TTC549 (cell line): ENCODE data around the gene SPTAN1.
"Not testable (repeated sequence)": the region's sequence is repeated elsewhere in the genome, so short reads cannot be mapped to it uniquely, and the experiment has no call there.

Experiments used
- FAIRE-seq: peaks from 2 replicates; lab custom pipeline; 2012; peaks lifted over from hg19 to GRCh38; lab: Jason Lieb, UNC

SPTAN1 gene

DNA sequence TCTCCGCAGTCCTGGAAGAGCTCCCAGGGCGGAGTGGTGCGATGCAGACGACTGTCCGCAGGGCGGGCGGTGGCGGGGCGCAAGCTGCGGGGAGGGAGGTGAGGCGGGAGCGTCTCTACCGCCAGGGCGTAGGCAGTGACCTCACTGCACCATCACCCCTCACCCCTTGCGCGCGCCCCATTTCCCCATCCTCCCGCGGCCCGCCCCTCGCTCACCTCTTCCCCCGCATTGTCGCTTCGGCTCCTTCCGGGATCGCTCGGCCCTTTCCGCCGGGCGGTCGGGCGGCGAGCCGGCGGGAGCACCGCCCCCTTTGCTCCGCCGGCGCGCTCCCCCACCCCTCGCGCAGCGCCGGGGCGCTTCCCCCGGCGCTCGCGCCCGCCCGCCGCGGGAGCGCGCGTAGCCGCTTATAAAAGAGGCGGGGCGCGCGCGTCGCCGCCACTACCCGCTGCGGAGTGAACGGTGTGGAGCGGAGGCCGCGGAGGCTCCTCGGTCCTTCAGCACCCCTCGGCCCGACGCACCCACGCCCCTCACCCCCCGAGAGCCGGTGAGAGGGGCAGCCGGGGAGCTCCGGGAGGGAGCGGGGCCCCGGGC lies at the start of gene SPTAN1:
Gene SPTAN1, plus strand, starts transcription at position 435 of the 591 bp plus-strand sequence. CDS start 14,154 bp downstream, outside the sequence.
- FAIRE-seq = no peak

DNA sequence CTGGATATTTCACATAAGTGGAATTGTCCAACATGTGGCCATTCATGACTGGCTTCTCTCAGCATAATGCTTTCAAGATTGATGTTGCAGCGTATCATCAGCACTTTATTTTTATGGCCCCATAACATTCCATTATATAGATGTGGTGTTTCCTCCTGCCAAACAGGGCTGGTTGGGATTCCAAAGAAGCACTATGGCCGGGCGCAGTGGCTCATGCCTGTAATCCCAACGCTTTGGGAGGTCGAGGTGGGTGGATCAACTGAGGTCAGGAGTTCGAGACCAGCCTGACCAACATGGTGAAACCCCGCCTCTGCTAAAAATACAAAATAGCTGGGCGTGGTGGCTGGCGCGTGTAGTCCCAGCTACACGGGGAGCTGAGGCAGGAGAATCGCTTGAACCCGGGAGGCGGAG lies 49.0 kb upstream of the SPTAN1 start:
- not testable (repeated sequence) for FAIRE-seq

DNA sequence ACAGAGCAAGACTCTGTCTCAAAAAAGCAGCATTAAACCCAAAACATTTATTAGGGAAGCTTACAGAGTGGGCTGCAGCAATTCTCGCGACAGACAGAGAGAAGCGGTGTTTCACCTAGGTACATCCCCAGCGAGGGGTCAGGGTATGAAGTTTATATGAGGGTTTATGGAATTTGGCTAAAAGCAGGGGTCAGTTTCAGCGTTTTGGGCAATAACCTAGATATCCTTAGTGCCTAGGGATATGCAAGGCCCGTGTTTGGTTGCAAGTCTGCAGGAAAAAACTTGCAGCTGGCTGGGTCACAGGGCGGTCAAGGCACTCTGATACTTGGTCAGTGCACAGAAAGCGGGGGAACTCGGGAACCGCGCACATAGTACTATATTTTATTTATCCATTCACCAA lies 48.5 kb upstream of the SPTAN1 start:
- no peak for FAIRE-seq

DNA sequence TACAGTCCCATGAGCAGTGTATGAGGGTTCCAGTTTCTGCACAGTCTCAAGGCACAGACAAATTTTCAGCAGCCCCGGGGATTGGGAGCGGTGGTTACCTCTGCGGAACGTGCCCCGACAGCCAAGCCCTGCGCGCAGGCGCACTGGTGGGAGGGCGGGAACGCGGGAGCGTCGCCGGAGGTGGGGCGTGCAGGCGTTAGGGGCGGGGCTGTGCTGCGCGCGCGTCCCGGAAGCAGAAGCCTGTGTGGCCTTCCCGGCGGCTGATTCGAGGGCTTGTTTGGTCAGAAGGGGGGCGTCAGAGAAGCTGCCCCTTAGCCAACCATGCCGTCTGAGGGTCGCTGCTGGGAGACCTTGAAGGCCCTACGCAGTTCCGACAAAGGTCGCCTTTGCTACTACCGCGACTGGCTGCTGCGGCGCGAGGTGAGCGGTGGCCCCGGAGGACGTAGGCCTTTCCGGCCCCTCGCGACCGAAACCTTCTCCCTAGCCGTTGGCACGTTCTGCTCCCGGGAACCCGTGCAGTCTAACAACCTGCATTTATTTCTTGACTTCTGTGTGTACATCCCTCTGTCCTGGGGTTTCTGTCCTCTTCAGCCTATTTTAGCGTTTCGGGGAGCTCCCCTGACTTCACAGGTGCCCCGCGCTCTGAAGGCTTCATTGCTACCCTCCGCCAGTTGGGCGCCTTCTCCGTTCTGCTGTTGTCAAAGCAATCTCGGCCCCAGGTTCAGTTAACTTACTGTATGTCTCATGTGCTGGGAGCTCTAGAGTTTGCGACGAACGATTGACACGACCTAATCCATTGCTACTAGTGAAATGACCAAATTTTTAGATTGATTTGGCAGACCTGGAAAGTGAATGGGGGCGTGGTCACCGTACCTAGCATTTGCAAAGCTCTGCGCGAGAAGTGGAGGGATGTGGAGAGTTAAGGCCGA lies 47.6 kb upstream of the SPTAN1 start, which contains the start of gene GLE1:
Gene GLE1, plus strand, starts transcription at position 235 of the 929 bp plus-strand sequence. Its CDS starts 87 bp downstream, at position 322.
- no peak for FAIRE-seq

DNA sequence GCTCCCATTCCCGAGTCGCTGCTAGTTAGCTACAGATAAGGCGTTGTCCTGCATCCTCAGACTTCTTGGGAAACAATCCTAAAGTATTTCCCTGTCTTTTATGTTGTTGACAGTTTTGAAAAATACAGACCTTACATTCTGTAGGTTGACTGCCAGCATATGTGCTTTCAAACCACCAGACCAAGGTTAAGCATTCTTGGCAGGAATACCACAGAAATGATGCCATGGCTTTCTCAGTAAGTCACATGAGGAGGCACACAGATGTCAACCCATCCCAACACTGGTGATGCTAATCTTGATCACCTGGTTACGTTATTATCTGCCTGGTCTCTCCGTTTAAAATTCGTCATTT lies 47.0 kb upstream of the SPTAN1 start:
- no peak for FAIRE-seq

DNA sequence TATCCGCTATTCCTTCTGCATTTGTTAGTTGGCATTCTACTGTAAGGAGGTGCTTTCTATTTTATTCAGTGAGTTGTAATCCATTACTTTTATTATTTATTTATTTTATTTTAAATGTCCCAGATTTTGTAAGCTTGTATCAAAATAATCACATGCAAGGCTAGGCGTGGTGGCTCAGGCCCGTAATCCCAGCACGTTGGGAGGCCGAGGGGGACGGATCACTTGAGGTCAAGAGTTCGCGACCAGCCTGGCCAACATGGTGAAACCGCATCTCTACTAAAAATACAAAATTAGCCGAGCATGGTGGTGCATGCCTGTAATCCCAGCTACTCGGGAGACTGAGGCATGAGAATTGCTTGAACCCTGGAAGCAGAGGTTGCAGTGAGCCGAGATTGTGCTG lies 46.5 kb upstream of the SPTAN1 start:
- FAIRE-seq = not testable (repeated sequence)

DNA sequence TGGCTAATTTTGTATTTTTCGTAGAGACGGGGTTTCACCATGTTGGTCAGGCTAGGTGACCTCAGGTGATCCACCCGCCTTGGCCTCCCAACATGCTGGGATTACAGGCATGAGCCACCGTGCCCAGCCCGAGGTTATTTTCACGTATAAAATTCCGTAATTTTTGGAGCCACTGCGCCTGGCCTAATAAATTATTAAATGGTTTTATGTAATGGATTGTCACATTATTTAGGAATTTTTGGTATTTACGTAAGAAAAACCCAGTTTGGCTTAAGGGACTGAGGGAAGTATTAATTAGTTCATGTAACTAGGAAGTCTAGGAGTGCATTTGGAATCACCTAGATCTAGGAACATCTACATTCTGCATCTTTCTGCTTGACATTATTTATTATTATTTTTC lies 39.6 kb upstream of the SPTAN1 start:
- FAIRE-seq = no peak

DNA sequence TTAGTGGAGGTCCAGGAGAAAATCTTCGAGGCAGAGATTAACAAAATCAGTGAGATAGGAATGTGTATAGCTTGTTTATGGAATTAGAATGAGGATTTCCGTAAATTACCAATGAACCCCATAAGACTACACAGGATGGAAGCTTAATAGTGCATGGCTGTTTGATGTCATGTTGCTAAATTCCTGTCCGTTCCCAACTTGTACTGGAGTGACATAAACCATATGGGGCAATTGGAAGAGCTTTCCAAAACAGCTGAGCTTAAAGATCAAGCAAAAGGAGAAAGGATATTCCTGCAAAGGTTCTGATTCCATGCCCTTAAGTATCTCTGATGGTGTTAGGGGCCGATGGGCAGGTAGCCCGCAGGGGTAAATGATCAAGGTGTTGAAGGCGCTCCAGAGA lies 30.4 kb upstream of the SPTAN1 start:
- FAIRE-seq = no peak

DNA sequence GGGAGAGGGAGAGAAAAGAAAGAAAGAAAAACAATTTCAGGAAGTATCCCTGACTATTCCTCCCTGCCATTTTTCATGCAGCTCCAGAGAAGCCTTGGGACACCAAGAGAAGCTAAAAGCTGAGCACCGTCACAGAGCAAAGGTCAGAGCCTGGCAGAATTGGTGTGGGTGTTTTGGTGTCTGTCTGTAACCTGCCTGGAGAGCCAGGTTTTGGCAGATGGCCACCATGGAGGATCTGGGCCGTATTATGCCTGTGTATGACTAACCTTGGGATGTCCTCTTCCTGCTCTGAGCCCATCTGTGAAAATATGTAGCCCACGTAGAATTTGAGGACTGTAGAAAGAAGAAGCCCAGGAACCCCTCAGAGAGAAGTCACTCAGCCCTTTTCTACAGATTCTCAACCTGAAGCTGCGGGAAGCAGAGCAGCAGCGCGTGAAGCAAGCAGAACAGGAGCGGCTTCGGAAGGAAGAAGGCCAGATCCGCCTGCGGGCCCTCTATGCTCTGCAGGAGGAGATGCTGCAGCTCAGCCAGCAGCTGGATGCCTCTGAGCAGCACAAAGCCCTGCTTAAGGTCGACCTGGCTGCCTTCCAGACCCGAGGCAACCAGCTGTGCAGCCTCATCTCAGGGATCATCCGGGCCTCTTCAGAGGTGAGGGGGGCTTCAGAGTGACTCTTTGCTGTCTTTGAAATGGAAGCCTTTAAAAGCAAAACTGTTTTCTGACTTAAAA lies 29.0 kb upstream of the SPTAN1 start:
- FAIRE-seq = no peak

DNA sequence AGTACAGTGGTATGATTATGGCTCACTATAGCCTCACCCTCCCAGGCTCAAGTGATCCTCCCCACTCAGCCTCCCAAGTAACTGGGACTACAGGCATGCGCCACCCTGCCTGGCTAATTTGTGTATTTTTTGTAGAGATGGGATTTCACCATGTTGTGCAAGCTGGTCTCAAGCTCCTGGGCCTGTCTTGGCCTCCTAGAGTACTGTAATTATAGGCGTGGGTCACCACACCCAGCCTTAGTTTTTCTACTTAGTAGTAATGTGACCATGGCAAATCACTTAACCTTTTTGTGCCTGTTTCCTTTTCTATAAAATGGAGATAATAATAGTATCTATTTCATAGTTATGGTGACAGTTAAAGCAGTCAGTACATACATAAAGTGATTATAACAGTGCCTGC lies 25.7 kb upstream of the SPTAN1 start:
- no peak for FAIRE-seq

DNA sequence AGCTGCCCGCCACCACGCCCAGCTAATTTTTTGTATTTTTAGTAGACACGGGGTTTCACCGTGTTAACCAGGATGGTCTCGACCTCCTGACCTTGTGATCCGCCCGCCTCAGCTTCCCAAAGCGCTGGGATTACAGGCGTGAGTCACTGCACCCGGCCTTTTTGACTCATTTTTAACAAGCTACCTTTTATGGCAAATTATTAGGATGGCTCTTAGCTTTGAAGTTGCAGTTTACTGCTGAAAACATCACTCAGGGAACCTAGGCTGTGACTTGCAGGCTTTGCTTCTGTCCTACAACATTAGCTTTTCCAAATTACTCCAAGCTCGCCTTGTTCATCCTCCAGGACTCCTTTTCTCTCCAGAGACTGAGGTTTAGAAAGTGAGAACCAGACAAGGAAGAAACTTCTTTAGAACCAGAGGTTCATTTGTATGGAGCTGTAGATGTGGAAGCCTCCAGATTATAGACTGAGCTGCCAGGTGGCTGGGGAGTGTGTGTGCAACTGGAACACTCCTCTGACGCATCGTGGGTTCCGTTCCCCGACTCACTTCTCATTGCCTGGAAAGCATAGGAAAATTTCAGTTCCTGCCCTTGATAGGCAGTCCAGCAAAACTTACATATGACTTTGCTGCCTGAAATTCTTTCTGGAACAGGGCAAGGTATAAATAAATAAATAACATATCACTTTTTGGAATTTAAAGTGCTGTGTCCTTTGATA lies 23.8 kb upstream of the SPTAN1 start:
- no peak for FAIRE-seq

DNA sequence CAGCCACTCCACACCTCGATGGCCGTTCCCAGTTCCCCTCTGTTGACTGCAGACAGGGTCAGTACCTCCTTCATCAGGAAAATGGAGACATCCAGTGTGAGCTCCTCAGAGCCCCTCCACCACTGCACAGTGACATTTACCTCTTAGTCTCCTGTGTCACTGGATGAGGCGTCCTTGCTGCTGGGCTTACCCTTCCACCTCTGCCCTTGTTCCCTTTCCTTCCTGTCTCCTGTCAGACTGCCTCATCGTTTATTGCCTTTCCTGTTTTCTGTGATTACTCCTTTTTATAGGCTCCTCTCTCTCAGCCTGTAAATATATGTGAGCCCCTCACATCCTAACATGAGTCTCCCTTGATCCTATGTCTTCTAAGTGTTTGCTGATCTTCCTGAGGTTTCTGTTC lies 23.2 kb upstream of the SPTAN1 start:
- FAIRE-seq = no peak

DNA sequence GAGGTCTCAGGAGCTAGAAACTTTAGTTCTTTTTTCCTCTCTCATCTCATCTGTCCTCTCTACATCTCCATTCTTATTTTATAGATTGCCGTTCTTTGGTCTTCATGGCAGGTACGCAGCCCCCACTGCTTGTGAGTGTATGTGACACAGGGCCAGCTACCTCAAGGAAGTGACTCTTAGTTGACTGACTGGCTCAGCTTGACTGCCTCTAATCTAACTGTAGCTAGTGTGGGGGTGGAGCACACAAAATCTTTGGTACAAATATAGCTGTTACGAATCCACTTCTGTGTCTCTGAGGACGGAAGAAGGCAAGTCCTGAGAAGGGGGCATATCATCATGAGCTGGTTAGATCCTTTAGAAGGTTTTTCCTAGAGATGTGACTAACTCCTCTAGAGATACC lies 19.8 kb upstream of the SPTAN1 start:
- FAIRE-seq = no peak

DNA sequence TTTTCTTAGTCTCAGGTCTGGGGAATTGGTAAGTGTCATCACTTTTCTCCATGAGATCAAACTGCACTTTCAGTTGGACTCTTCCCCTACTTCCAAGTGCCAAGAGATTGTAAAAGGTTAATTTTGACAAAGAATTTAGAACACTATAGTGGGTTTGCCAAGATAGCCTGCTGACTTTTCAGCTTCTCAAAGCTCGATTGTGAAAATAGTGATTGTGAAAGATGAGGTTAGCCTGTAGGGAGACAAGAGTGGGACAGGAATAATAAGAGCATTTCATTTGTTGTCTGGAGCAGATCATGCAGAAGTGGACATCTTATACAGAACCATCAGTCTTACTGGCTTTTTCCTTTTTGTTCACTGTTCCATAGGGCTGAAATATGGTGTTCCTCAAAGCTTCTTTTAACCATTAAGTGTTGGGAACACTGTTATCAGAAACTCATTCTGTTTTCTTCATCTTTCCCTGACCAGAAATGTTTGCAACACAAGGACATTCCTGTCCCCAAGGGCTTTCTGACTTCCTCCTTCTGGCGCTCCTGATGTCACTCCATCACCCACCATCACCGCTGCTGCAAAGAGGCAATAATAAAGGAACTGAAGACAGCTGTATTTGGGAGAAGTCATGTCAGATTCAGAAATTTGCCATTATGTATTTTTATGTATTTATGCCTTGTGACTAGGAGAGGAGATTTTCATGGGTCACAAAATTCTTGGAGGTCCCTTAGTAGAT lies 11.6 kb upstream of the SPTAN1 start:
- FAIRE-seq = no peak

DNA sequence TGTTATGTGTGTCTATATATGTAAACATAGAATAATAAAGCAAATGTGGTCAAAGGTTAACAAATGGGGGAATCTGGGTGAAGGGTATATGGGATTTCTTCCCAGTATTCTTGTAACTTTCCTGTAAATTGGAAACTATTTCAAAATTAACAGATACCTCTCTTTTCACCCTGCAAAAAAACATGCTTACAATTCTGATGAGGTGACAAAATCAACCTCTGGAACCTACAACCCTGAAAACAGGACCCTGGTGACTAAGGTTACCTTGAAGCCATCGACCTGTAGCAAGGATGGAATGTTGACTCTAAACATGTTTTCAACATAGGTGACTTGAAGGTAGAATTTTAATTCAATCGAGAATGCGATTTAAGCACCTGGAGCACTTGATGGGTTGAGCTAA lies 5.9 kb upstream of the SPTAN1 start:
- no peak for FAIRE-seq

DNA sequence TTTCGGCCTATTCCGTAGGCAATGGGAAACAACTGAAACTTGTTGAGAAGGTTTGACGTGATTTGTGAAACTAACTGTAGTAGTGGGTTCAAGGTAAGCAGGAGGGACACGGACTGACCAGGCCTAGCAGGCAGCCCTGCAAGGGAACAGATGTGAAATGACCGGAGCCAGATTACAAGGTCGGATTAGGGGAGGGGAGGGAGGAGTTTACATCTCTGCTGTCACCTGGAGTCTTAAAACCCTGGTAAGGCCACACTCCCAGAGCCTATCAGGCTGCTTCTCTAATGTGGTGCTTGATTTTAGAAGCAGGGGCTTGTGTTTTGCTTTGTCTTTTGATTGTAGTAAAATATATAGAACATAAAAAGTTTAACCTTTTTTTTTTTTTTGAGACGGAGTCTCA lies 3.5 kb upstream of the SPTAN1 start:
- FAIRE-seq = no peak

DNA sequence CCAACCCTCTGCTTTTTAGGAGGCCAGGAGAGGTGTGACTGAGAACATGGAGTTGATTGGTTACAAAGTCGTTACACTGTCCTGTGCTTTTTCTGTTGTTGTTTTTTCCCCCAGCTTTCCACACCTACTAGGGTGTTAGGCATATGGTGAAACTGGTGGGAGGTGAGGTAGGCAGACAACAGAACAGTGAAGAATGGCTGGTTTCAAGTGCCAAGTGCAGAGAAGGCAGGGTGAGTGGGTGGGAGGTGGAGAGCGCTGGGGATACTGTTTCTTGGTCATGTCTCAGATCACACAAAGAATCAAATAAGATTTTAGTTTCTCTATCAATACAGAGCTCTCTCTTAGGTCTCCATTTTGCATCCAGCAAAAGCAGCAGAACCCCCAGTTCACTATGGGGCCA lies 2.2 kb upstream of the SPTAN1 start:
- FAIRE-seq = no peak

DNA sequence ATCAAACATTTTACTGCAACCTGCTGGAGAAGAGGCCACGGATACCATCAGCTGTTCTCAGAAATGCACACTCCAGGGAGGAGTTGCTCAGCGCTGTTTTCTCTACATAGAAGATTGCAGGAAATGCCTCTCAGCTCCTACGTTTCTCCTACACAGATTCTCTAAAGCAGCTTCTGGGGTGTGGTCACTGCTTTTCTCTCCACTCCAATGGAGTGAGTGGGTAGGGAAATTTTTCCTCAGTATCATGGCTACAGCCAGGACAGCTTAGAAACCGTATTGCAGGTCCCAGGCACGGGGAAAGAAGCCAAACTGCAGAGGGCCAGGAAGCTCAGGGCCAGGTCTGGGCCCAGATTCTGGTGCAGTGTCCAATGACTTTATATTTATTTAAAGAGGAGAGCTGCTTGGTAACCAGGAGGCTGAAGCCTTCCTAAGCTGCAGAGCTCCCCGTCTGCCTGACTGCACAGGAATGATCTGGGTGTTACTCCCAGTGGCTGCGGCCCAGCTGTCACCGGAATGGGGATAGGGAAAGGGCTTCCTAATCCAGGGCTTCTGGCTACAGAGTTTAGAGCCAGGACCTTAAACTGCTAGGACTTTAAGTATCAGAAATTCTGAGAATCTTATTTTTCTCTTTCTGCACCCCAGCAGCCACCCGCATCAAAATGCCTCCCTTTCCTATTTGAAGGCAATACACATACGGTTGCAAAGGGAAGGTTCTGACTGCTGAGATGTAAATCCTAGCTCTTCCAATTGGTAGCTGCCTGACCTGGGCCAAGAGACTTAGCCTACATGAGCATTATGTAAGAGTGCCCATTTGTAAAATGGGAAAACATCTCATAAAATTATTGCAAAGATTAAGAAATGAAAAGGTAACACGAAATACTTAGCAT lies 1.4 kb upstream of the SPTAN1 start:
- FAIRE-seq = no peak

DNA sequence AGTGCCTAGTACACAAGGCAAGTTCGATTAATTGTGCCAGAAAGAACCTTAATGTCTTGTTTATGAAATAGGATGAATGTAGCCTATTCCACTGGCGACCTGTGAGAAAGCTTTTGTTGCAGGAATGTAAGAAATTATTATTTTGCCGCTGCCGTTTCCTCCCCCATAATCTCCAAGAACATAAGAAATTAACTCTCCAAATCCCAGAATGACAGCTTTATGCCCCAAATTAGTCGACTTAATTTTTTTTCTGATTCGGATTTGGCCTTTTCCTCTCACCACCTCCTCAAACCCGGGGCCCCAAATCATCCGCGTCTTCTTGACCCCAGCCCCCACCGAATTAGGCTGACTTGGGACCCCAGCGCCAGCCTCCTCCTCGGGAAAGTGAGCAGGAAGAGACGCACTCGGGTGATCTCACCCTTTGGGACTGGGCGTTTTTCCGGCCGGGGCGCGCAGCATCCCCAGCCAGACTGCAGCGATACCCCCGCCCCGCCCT lies 682 bp upstream of the SPTAN1 start:
- no peak for FAIRE-seq

DNA sequence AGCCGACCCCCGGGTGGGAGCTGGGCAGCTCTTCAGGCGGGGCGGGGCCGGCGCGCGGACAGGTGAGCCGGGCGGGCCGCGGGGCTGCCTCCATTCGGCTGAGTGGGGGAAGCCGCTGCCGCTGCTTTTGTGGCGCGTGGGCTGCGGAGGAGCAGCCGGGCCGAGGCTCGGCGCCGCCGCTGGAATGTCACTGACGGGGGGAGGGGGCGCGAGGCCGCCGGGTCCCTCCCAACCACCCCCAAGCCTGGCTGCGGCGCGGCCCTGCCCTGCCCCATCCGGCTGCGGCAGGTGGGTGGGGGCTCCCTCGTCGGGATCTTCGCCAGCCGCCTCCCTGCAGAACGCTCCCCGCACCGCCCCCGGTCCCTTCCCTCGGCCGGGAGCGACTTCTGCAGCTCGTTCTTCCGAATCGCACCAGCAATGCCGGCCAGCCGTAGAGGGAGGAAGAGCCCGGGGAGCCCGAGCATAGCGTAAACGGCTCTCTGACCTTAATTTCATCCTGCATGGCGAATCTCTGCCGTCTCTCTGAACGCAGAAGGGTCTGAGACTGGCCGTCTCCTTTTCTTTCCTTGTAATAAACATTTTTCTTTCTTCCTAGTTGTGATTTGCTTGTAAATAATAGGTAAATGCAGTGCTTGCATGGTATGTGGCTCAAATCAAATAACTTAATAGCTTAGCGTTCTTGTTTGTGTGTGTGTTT lies 505 bp downstream of the SPTAN1 start:
- FAIRE-seq = no peak
